Ishikawa (cell line): ENCODE measurements around the gene PLA2G2D.

Experiments
- EP300 ChIP-seq: IDR thresholded peaks from 2 replicates; pipeline ENCODE4 v1.6.1; 2012; ENCODE audit warnings: borderline replicate concordance
- TF ChIP-seq, protein P1 (sequence below): IDR thresholded peaks from 2 replicates; pipeline ENCODE4 v1.6.1; 2012

DNA sequence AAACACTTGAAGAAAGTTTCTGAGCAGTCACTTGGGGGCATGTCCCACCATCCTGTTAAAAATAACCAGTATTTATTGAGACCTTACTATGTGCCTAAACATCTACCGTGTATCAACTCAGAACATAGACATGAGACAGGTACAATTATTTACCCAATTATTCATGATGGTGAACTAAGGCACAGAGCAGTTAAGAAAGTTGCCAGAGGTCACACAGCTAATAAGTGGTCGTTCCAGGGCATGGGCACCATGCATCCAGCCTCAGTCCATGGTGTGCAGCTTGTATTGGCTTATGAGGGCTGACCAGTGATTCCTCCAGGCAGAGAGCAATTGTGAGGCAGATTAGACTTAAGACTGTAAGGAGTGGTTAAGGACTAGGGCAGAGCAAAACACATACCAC, 44.0 kb downstream of the PLA2G2D start:
- TF ChIP-seq, protein P1, sequence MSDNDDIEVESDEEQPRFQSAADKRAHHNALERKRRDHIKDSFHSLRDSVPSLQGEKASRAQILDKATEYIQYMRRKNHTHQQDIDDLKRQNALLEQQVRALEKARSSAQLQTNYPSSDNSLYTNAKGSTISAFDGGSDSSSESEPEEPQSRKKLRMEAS: no peak
- no peak for TF ChIP-seq EP300
